Measurements from ENCODE around the gene SESN1.

GRCh38 chr6:108941281-108941680 is 153.4 kb downstream of the SESN1 start:
- no peak for TF ChIP-seq SMC3 (IDR thresholded peaks at IDR 0.05)
- TF ChIP-seq USF2 (IDR thresholded peaks at IDR 0.05): no peak
- no peak for TF ChIP-seq RAD21 (conservative IDR thresholded peaks at IDR 0.05 in 1 of 2, IDR thresholded peaks at IDR 0.05 in 1 of 2)
